A549 (cell line): ENCODE data around the gene TAL1. TPM values are rescaled to one million over a fixed set of nuclear protein-coding genes. Genes with fewer than 3 reads are reported as not detected.

Experiments
- ATAC-seq, 2 experiments: fragments of 200-7000 bp in 1 of 2; fragments of >200 bp in 1 of 2; cut with Nextera tagmentation in 1 of 2; cut with Tn5 transposase in 1 of 2; 3 replicates each; pipeline versions ENCODE4 v1.8.0 to v1.9.1; 2018 to 2020; ENCODE audit warnings: mild to moderate bottlenecking in 1 of 2, moderate library complexity in 1 of 2
- CTCF ChIA-PET: fragments of 300-600 bp; sonication (Branson Sonifier 250); formaldehyde crosslinking; extraction: SDS; loops from one replicate; lab custom pipeline; 2021; ENCODE audit warnings: antibody characterized with exemption, inconsistent platforms; lab: Yijun Ruan, JAX
- POLR2A ChIA-PET: fragments of 350-600 bp; formaldehyde crosslinking; extraction: SDS; loops from one replicate; lab custom pipeline; 2021; ENCODE audit warnings: antibody characterized with exemption, inconsistent platforms; lab: Yijun Ruan, JAX
- DNase-seq, 2 experiments: peaks; one replicate each; pipeline versions ENCODE4 v3.0.0 to v3.0.0-alpha.2; 2011 to 2016; ENCODE audit warnings: low read depth in 1 of 2, low spot score in 1 of 2
- FAIRE-seq: peaks from 2 replicates; lab custom pipeline; 2011; peaks lifted over from hg19 to GRCh38; lab: Jason Lieb, UNC
- H3K27ac ChIP-seq, 2 experiments: fragments of >200 bp; sonication (Bioruptor Twin); formaldehyde crosslinking; 3 replicates each; pipeline ENCODE4 v1.5.1; 2016 to 2017
- H3K4me1 ChIP-seq: fragments of >200 bp; sonication (Bioruptor Twin); formaldehyde crosslinking; 3 replicates; pipeline ENCODE4 v1.6.1; 2016
- H3K4me2 ChIP-seq: fragments of >200 bp; sonication (Bioruptor Twin); formaldehyde crosslinking; 3 replicates; pipeline ENCODE4 v1.6.1; 2016
- H3K4me3 ChIP-seq: fragments of >200 bp; sonication (Bioruptor Twin); formaldehyde crosslinking; 3 replicates; pipeline ENCODE4 v1.5.1; 2016
- H3K9me3 ChIP-seq: fragments of >200 bp; sonication (Bioruptor Twin); formaldehyde crosslinking; 3 replicates; pipeline ENCODE4 v1.6.1; 2016
- BHLHE40 ChIP-seq: IDR thresholded peaks from 2 replicates; pipeline ENCODE4 v1.6.1; 2012; ENCODE audit warnings: low read depth, low read length, inconsistent platforms
- CBX2 ChIP-seq: fragments of 200-600 bp; sonication (generic); IDR thresholded peaks from 2 replicates; pipeline ENCODE4 v1.6.1; 2016; ENCODE audit warnings: low read depth, mild to moderate bottlenecking, borderline replicate concordance
- CBX8 ChIP-seq: fragments of 200-600 bp; sonication (generic); IDR thresholded peaks from 2 replicates; pipeline ENCODE4 v1.6.1; 2016
- CEBPB ChIP-seq, 2 experiments: fragments of >200 bp in 1 of 2; sonication (Bioruptor Twin) in 1 of 2; formaldehyde crosslinking in 1 of 2; IDR thresholded peaks; 2 replicates each; pipeline ENCODE4 v1.6.1; 2012 to 2016
- EP300 ChIP-seq, 2 experiments: fragments of >200 bp; sonication (Bioruptor Twin); formaldehyde crosslinking; IDR thresholded peaks; 2 replicates in 1 of 2; 3 replicates in 1 of 2; pipeline ENCODE4 v1.6.1; 2016 to 2017
- ESRRA ChIP-seq: fragments of 150-350 bp; IDR thresholded peaks from 2 replicates; pipeline ENCODE4 v1.6.1; 2014; ENCODE audit warnings: mild to moderate bottlenecking, low read length, borderline replicate concordance
- FOSB ChIP-seq: fragments of 250-450 bp; sonication (Bioruptor Pico); IDR thresholded peaks from 2 replicates; pipeline ENCODE4 v1.5.0; 2020; ENCODE audit warnings: mild to moderate bottlenecking, moderate library complexity
- FOXS1 ChIP-seq: fragments of 250-450 bp; sonication (Bioruptor Pico); IDR thresholded peaks from 2 replicates; pipeline ENCODE4 v1.5.0; 2020; ENCODE audit warnings: mild to moderate bottlenecking, moderate library complexity
- HDAC2 ChIP-seq: fragments of 200-600 bp; sonication (generic); IDR thresholded peaks from 2 replicates; pipeline ENCODE4 v1.6.1; 2016
- JUN ChIP-seq, 2 experiments: fragments of >200 bp; sonication (Bioruptor Twin); formaldehyde crosslinking; IDR thresholded peaks; 2 replicates in 1 of 2; 3 replicates in 1 of 2; pipeline ENCODE4 v1.6.1; 2016 to 2017
- JUNB ChIP-seq: fragments of >200 bp; sonication (Bioruptor Twin); formaldehyde crosslinking; IDR thresholded peaks from 2 replicates; pipeline ENCODE4 v1.6.1; 2016
- MAZ ChIP-seq: fragments of 150-350 bp; IDR thresholded peaks from 2 replicates; pipeline ENCODE4 v1.6.1; 2014; ENCODE audit warnings: antibody characterized with exemption, low read depth, low read length, borderline replicate concordance
- MYC ChIP-seq: IDR thresholded peaks from 2 replicates; pipeline ENCODE4 v1.6.1; 2012; ENCODE audit warnings: mild to moderate bottlenecking, inconsistent platforms, low read length, improper control_type of control experiment, borderline replicate concordance
- PHF8 ChIP-seq: fragments of 200-600 bp; sonication (generic); IDR thresholded peaks from 2 replicates; pipeline ENCODE4 v1.6.1; 2016; ENCODE audit warnings: low read depth, mild to moderate bottlenecking, antibody characterized with exemption, moderate library complexity, borderline replicate concordance
- RNF2 ChIP-seq: fragments of 200-600 bp; sonication (generic); IDR thresholded peaks from 2 replicates; pipeline ENCODE4 v1.6.1; 2016; ENCODE audit warnings: low read depth, mild to moderate bottlenecking, antibody characterized with exemption, moderate library complexity, borderline replicate concordance
- SMC3 ChIP-seq: fragments of >200 bp; sonication (Bioruptor Twin); formaldehyde crosslinking; IDR thresholded peaks from 3 replicates; pipeline ENCODE4 v1.6.1; 2018; ENCODE audit warnings: inconsistent platforms
- TFCP2L1 ChIP-seq: fragments of 250-450 bp; sonication (Bioruptor Pico); IDR thresholded peaks from 2 replicates; pipeline ENCODE4 v1.5.0; 2021; ENCODE audit warnings: mild to moderate bottlenecking
- ZFP36 ChIP-seq: fragments of 450-650 bp; IDR thresholded peaks from 2 replicates; pipeline ENCODE4 v1.6.1; 2014; ENCODE audit warnings: borderline replicate concordance; ENCODE audit not compliant: partially characterized antibody
- WGBS: methylation state at CpG from one replicate; pipeline ENCODE4 v1.1.6; 2017; ENCODE audit errors: missing lambda C conversion rate; 5-methylcytosine and 5-hydroxymethylcytosine counted together
- polyA plus RNA-seq, 4 experiments: library from polyadenylated mRNA; depleted of rRNA in 3 of 4; stranded (reverse); fragments of >200 nt; fragmentation: RNase III in 1 of 4; extraction: RNeasy Plus Mini Kit Qiagen cat#74134 plus additional on column Dnase treatment in 1 of 4; gene quantifications; 2 replicates in 3 of 4; 3 replicates in 1 of 4; pipeline ENCODE4 v1.2.3, GENCODE V29; 2011 to 2017
- TF ChIP-seq, protein P1 (sequence below): IDR thresholded peaks from 2 replicates; pipeline ENCODE4 v1.6.1; 2012; ENCODE audit warnings: low read depth, borderline replicate concordance
- TF ChIP-seq, protein P2 (sequence below): fragments of 450-650 bp; IDR thresholded peaks from 2 replicates; pipeline ENCODE4 v1.6.1; 2014; ENCODE audit warnings: antibody characterized with exemption
- TF ChIP-seq, protein P3 (sequence below): fragments of >200 bp; sonication (Bioruptor Twin); formaldehyde crosslinking; IDR thresholded peaks from 3 replicates; pipeline ENCODE4 v1.5.1; 2016

The TAL1 gene
- polyA plus RNA-seq, 2 of the 4 experiments (the other 2 are of a cell fraction), result not detected

DNA sequence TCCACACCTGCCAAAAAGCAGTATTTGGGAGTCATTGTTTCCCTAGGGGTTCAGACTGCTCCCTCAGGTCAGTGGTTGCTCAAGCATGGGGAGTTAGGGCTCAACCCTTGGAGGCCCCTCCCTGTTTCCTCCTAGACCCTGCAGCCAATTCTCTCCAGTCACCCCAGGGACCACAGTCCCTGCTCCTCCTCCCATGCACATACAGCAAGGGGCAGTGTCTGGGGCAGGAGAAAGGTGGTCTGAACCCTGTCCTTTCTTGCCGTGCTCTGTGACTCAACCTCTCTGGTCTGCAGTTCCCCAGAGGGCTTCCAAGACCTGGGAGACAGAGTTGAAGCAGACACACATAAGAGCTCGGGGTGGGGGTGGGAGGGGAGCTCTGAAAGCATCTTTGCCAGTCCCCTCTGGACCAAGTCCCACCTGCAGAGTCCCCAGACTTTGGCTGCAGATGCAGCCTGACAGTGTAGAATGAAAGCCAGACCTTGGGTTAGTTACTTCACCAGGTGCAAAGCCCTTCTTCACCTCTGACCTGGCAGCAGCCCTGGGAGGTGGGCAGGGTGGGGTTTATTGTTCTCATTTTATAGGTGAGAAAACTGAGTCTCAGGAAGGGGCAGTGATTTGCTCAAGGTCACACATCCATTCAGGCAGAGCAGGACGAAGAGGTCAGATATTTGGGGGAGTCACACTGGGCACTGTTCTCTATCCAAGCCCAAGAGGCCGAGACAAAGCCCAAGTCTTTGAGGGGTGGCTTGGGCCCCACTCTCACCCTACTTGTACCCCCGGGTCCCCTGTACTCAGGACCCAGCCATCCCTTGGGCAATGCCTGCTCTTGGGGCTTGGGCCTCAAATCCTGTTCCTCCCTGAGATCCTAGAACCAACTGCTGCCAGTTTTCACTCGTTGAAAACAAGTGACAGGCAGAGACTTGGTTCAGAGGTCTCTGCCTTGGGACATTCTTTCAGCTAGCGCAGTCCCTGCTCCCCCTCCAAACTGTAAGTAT is 42.9 kb downstream of the TAL1 start:
- DNase-seq (no peak), ATAC-seq (no peak), FAIRE-seq (no peak)
- no peaks in the 10 kb centered on the region for H3K9me3 ChIP-seq
- peak overlapping the region; percentile 85 to 92; a peak in 5 of 6 replicates for H3K27ac ChIP-seq
- peaks cover 39% of the 10 kb centered on the region for H3K4me1 ChIP-seq
- H3K4me3 ChIP-seq, result no peak overlapping the region
- 79% methylated on average over 4 of the region's 7 CpGs for WGBS
- TF ChIP-seq TFCP2L1 (CRISPR knock-in tag), result no peak
- TF ChIP-seq JUN (IDR thresholded peaks at IDR 0.05), result no peak
- no peak for TF ChIP-seq CEBPB (IDR thresholded peaks at IDR 0.05)
- TF ChIP-seq CBX8, result no peak
- no peak for TF ChIP-seq MYC
- no peak for TF ChIP-seq FOXS1 (CRISPR knock-in tag)
- TF ChIP-seq FOSB (CRISPR knock-in tag), result no peak
- TF ChIP-seq RNF2, result no peak
- TF ChIP-seq, protein P1, sequence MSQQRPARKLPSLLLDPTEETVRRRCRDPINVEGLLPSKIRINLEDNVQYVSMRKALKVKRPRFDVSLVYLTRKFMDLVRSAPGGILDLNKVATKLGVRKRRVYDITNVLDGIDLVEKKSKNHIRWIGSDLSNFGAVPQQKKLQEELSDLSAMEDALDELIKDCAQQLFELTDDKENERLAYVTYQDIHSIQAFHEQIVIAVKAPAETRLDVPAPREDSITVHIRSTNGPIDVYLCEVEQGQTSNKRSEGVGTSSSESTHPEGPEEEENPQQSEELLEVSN, result no peak
- TF ChIP-seq BHLHE40, result no peak
- no peak for TF ChIP-seq HDAC2
- no peak for TF ChIP-seq CBX2
- TF ChIP-seq EP300 (IDR thresholded peaks at IDR 0.05), result no peak
- TF ChIP-seq, protein P2, sequence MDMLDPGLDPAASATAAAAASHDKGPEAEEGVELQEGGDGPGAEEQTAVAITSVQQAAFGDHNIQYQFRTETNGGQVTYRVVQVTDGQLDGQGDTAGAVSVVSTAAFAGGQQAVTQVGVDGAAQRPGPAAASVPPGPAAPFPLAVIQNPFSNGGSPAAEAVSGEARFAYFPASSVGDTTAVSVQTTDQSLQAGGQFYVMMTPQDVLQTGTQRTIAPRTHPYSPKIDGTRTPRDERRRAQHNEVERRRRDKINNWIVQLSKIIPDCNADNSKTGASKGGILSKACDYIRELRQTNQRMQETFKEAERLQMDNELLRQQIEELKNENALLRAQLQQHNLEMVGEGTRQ, result no peak
- TF ChIP-seq MAZ, result no peak
- no peak for TF ChIP-seq SMC3
- TF ChIP-seq, all 56 proteins: peak for 0
- ChIA-PET POLR2A (interaction anchor here (0.5 kb wide), 1 partner anchor 136 kb away, joined by 5 read pairs; no protein-coding TSS in a partner anchor), CTCF (interaction anchor here (1.3 to 10.5 kb wide), 3 partner anchors 12 to 129 kb away, joined by 3 to 142 read pairs (median 75); no protein-coding TSS in a partner anchor)
- H3K4me2 ChIP-seq, result peak overlapping the region; percentile 90; the same call in 2 of the 3 replicates

DNA sequence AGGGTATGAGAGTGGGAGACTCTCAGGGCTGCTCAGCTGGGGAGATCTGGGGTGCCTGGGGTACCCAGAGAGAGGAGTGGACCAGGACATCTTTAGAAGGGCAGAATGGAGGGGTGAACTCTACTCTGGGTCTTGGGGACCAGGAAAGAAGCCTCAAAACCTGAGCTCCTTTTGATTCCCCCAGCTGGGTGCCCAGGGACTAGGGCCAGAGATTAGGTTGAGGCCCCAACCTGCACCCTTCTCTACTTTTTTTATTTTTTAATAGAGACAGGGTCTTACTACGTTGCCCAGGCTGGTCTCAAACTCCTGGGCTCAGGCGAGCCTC is 44.1 kb downstream of the TAL1 start:
- peaks cover 36% of the 10 kb centered on the region for H3K4me1 ChIP-seq
- H3K27ac ChIP-seq, result peak overlapping the region in 1 of 2 experiments; percentile 31; a peak in 1 of 6 replicates
- ATAC-seq, result no peak
- DNase-seq, result no peak
- H3K9me3 ChIP-seq, result no peaks in the 10 kb centered on the region
- no peak for FAIRE-seq
- H3K4me2 ChIP-seq, result no peak overlapping the region
- ChIA-PET POLR2A (no interaction called here), CTCF (interaction anchor here (1.1 to 10.5 kb wide), 2 partner anchors 11 to 75 kb away, joined by 3 to 142 read pairs; no protein-coding TSS in a partner anchor)
- TF ChIP-seq ESRRA (no peak), PHF8 (no peak), ZFP36 (no peak), JUNB (no peak), EP300 (IDR thresholded peaks at IDR 0.05) (no peak)
- TF ChIP-seq, protein P3, sequence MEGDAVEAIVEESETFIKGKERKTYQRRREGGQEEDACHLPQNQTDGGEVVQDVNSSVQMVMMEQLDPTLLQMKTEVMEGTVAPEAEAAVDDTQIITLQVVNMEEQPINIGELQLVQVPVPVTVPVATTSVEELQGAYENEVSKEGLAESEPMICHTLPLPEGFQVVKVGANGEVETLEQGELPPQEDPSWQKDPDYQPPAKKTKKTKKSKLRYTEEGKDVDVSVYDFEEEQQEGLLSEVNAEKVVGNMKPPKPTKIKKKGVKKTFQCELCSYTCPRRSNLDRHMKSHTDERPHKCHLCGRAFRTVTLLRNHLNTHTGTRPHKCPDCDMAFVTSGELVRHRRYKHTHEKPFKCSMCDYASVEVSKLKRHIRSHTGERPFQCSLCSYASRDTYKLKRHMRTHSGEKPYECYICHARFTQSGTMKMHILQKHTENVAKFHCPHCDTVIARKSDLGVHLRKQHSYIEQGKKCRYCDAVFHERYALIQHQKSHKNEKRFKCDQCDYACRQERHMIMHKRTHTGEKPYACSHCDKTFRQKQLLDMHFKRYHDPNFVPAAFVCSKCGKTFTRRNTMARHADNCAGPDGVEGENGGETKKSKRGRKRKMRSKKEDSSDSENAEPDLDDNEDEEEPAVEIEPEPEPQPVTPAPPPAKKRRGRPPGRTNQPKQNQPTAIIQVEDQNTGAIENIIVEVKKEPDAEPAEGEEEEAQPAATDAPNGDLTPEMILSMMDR, result no peak
- H3K4me3 ChIP-seq, result no peak overlapping the region
- WGBS, result 82% methylated on average over 2 of the region's 2 CpGs
